ENCODE results near the gene RPL37A.

Gene RPL37A

DNA sequence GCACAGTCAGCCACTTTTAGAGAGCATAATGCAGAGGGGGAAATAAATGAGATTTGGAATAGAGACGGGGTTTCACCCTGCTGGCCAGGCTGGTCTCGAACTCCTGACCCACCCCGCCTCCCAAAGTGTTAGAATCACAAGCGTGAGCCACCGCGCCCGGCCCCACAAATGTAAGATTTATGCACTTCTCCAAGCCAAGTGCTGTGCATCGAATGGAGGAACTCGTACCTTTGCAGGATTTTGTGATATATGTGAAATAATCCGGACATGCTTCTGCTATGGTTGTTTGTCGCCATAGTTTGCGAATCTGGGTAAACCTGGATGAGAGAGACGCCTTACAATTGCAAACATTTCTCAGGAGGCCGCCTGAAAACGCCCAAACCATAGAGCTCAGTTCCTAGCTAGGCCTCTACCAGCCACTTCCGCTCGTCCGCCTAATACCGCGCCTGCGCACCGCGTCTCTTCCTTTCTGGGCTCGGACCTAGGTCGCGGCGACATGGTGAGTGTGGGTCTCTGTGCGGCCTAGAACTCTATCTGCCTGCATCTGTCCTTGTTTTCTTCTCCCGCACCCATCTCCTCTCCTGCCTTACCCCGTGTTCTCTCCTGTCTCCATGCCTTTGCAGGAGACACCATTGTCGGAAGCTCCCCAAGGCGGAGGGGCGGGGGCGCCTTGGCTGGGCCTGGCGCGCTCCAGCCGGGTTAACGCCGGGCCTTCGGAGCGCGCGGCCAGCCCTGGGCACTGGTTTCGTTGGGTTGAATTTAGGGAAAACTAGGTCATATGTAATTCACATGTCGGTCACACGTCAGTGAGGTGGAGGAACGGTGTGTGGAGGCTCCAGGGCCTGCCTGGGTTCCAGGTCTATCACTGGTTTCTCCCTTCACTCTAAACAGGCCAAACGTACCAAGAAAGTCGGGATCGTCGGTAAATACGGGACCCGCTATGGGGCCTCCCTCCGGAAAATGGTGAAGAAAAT, at the start of gene RPL37A (continued):
- TF ChIP-seq, protein P1, sequence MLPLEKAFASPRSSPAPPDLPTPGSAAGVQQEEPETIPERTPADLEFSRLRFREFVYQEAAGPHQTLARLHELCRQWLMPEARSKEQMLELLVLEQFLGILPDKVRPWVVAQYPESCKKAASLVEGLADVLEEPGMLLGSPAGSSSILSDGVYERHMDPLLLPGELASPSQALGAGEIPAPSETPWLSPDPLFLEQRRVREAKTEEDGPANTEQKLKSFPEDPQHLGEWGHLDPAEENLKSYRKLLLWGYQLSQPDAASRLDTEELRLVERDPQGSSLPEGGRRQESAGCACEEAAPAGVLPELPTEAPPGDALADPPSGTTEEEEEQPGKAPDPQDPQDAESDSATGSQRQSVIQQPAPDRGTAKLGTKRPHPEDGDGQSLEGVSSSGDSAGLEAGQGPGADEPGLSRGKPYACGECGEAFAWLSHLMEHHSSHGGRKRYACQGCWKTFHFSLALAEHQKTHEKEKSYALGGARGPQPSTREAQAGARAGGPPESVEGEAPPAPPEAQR (tag by site-specific recombination; IDR thresholded peaks at IDR 0.05): no peak
- TF ChIP-seq ZNF707 (tag by site-specific recombination; IDR thresholded peaks at IDR 0.05) (no peak), ZNF175 (tag by site-specific recombination; IDR thresholded peaks at IDR 0.05) (no peak), ZNF10 (tag by site-specific recombination; IDR thresholded peaks at IDR 0.05) (no peak), HOXD13 (CRISPR knock-in tag; IDR thresholded peaks at IDR 0.05; ENCODE audit: borderline replicate concordance) (no peak), ZBTB1 (tag by site-specific recombination; IDR thresholded peaks at IDR 0.05) (no peak), ZBTB21 (tag by site-specific recombination; IDR thresholded peaks at IDR 0.05) (0 out of 2 replicates have a peak, but pooled peaks have one; percentile 11), ZNF24 (tag by site-specific recombination; IDR thresholded peaks at IDR 0.05) (peak; percentile 39), TCF7L2 (IDR thresholded peaks at IDR 0.05; ENCODE audit: borderline replicate concordance, low read depth, low read length) (no peak), ZNF248 (tag by site-specific recombination; IDR thresholded peaks at IDR 0.05) (no peak), ZNF426 (tag by site-specific recombination; IDR thresholded peaks at IDR 0.05) (no peak), SP3 (tag by site-specific recombination; IDR thresholded peaks at IDR 0.05) (peak; percentile 44; the same call in 1 of the 2 replicates), ZNF433 (tag by site-specific recombination; IDR thresholded peaks at IDR 0.05; ENCODE audit: low read depth) (no peak), ZNF529 (tag by site-specific recombination; IDR thresholded peaks at IDR 0.05; ENCODE audit: insufficient replicate concordance) (no peak), ZNF610 (tag by site-specific recombination; IDR thresholded peaks at IDR 0.05; ENCODE audit: borderline replicate concordance) (no peak)
- TF ChIP-seq, protein P2, sequence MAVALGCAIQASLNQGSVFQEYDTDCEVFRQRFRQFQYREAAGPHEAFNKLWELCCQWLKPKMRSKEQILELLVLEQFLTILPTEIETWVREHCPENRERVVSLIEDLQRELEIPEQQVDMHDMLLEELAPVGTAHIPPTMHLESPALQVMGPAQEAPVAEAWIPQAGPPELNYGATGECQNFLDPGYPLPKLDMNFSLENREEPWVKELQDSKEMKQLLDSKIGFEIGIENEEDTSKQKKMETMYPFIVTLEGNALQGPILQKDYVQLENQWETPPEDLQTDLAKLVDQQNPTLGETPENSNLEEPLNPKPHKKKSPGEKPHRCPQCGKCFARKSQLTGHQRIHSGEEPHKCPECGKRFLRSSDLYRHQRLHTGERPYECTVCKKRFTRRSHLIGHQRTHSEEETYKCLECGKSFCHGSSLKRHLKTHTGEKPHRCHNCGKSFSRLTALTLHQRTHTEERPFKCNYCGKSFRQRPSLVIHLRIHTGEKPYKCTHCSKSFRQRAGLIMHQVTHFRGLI (tag by site-specific recombination; IDR thresholded peaks at IDR 0.05): no peak
- TF ChIP-seq, protein P3, sequence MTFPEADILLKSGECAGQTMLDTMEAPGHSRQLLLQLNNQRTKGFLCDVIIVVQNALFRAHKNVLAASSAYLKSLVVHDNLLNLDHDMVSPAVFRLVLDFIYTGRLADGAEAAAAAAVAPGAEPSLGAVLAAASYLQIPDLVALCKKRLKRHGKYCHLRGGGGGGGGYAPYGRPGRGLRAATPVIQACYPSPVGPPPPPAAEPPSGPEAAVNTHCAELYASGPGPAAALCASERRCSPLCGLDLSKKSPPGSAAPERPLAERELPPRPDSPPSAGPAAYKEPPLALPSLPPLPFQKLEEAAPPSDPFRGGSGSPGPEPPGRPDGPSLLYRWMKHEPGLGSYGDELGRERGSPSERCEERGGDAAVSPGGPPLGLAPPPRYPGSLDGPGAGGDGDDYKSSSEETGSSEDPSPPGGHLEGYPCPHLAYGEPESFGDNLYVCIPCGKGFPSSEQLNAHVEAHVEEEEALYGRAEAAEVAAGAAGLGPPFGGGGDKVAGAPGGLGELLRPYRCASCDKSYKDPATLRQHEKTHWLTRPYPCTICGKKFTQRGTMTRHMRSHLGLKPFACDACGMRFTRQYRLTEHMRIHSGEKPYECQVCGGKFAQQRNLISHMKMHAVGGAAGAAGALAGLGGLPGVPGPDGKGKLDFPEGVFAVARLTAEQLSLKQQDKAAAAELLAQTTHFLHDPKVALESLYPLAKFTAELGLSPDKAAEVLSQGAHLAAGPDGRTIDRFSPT (tag by site-specific recombination; IDR thresholded peaks at IDR 0.05): no peak
- TF ChIP-seq, protein P4, sequence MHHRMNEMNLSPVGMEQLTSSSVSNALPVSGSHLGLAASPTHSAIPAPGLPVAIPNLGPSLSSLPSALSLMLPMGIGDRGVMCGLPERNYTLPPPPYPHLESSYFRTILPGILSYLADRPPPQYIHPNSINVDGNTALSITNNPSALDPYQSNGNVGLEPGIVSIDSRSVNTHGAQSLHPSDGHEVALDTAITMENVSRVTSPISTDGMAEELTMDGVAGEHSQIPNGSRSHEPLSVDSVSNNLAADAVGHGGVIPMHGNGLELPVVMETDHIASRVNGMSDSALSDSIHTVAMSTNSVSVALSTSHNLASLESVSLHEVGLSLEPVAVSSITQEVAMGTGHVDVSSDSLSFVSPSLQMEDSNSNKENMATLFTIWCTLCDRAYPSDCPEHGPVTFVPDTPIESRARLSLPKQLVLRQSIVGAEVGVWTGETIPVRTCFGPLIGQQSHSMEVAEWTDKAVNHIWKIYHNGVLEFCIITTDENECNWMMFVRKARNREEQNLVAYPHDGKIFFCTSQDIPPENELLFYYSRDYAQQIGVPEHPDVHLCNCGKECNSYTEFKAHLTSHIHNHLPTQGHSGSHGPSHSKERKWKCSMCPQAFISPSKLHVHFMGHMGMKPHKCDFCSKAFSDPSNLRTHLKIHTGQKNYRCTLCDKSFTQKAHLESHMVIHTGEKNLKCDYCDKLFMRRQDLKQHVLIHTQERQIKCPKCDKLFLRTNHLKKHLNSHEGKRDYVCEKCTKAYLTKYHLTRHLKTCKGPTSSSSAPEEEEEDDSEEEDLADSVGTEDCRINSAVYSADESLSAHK (tag by site-specific recombination; IDR thresholded peaks at IDR 0.05): peak; percentile 72; the same call in 1 of the 2 replicates
- TF ChIP-seq, protein P5, sequence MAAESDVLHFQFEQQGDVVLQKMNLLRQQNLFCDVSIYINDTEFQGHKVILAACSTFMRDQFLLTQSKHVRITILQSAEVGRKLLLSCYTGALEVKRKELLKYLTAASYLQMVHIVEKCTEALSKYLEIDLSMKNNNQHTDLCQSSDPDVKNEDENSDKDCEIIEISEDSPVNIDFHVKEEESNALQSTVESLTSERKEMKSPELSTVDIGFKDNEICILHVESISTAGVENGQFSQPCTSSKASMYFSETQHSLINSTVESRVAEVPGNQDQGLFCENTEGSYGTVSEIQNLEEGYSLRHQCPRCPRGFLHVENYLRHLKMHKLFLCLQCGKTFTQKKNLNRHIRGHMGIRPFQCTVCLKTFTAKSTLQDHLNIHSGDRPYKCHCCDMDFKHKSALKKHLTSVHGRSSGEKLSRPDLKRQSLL (tag by site-specific recombination; IDR thresholded peaks at IDR 0.05): no peak
- TF ChIP-seq, protein P6, sequence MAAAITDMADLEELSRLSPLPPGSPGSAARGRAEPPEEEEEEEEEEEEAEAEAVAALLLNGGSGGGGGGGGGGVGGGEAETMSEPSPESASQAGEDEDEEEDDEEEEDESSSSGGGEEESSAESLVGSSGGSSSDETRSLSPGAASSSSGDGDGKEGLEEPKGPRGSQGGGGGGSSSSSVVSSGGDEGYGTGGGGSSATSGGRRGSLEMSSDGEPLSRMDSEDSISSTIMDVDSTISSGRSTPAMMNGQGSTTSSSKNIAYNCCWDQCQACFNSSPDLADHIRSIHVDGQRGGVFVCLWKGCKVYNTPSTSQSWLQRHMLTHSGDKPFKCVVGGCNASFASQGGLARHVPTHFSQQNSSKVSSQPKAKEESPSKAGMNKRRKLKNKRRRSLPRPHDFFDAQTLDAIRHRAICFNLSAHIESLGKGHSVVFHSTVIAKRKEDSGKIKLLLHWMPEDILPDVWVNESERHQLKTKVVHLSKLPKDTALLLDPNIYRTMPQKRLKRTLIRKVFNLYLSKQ (tag by site-specific recombination; IDR thresholded peaks at IDR 0.05; ENCODE audit: borderline replicate concordance): no peak
- TF ChIP-seq, protein P7, sequence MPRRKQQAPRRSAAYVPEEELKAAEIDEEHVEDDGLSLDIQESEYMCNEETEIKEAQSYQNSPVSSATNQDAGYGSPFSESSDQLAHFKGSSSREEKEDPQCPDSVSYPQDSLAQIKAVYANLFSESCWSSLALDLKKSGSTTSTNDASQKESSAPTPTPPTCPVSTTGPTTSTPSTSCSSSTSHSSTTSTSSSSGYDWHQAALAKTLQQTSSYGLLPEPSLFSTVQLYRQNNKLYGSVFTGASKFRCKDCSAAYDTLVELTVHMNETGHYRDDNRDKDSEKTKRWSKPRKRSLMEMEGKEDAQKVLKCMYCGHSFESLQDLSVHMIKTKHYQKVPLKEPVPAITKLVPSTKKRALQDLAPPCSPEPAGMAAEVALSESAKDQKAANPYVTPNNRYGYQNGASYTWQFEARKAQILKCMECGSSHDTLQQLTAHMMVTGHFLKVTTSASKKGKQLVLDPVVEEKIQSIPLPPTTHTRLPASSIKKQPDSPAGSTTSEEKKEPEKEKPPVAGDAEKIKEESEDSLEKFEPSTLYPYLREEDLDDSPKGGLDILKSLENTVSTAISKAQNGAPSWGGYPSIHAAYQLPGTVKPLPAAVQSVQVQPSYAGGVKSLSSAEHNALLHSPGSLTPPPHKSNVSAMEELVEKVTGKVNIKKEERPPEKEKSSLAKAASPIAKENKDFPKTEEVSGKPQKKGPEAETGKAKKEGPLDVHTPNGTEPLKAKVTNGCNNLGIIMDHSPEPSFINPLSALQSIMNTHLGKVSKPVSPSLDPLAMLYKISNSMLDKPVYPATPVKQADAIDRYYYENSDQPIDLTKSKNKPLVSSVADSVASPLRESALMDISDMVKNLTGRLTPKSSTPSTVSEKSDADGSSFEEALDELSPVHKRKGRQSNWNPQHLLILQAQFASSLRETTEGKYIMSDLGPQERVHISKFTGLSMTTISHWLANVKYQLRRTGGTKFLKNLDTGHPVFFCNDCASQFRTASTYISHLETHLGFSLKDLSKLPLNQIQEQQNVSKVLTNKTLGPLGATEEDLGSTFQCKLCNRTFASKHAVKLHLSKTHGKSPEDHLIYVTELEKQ (tag by site-specific recombination; IDR thresholded peaks at IDR 0.05; ENCODE audit: borderline replicate concordance): peak; percentile 31; the same call in 1 of the 2 replicates

Measured in HEK293 (cell line).